Mesendoderm (in vitro differentiated cells): ENCODE measurements around the gene RAB26.
"Not testable (repeated sequence)": the region's sequence is repeated elsewhere in the genome, so short reads cannot be mapped to it uniquely, and the experiment has no call there.

Experiments
- DNase-seq: peaks from one replicate; pipeline ENCODE4 v3.0.0; 2013
- H2AK5ac ChIP-seq: 2 replicates; pipeline ENCODE4 v1.6.1; 2013; ENCODE audit warnings: low read length, inconsistent platforms
- H2BK120ac ChIP-seq: 2 replicates; pipeline ENCODE4 v1.6.1; 2013; ENCODE audit warnings: low read depth, mild to moderate bottlenecking, low read length, moderate library complexity, mixed read lengths
- H2BK15ac ChIP-seq: replicated peaks from 2 replicates; pipeline ENCODE4 v1.6.1; 2013; ENCODE audit warnings: low read depth, mild to moderate bottlenecking, moderate library complexity
- H2BK5ac ChIP-seq: 2 replicates; pipeline ENCODE4 v1.6.1; 2013; ENCODE audit warnings: low read length, inconsistent platforms
- H3K18ac ChIP-seq: 2 replicates; pipeline ENCODE4 v1.6.1; 2013; ENCODE audit warnings: mild to moderate bottlenecking, low read length, mixed read lengths
- H3K23ac ChIP-seq: one replicate; pipeline ENCODE4 v1.6.1; 2013; ENCODE audit warnings: low read length
- H3K27ac ChIP-seq: 2 replicates; pipeline ENCODE4 v1.5.1; 2013; ENCODE audit warnings: low read depth, mild to moderate bottlenecking, inconsistent platforms, low read length, moderate library complexity
- H3K27me3 ChIP-seq: 2 replicates; pipeline ENCODE4 v1.6.1; 2013; ENCODE audit warnings: low read length, control low read depth, mild to moderate bottlenecking, inconsistent platforms; ENCODE audit not compliant: insufficient read depth, poor library complexity
- H3K36me3 ChIP-seq: 2 replicates; pipeline ENCODE4 v1.6.1; 2013; ENCODE audit warnings: low read length, inconsistent platforms; ENCODE audit not compliant: control insufficient read depth, insufficient read depth
- H3K4ac ChIP-seq: one replicate; pipeline ENCODE4 v1.6.1; 2013; ENCODE audit warnings: low read depth, mild to moderate bottlenecking, low read length, moderate library complexity
- H3K4me1 ChIP-seq: 2 replicates; pipeline ENCODE4 v1.6.1; 2013; ENCODE audit warnings: low read depth, low read length, inconsistent platforms; ENCODE audit not compliant: control insufficient read depth
- H3K4me2 ChIP-seq: 2 replicates; pipeline ENCODE4 v1.6.1; 2013; ENCODE audit warnings: low read length
- H3K4me3 ChIP-seq: 2 replicates; pipeline ENCODE4 v1.5.1; 2013; ENCODE audit warnings: mild to moderate bottlenecking, low read length
- H3K56ac ChIP-seq: one replicate; pipeline ENCODE4 v1.6.1; 2013; ENCODE audit warnings: low read length
- H3K79me1 ChIP-seq: 2 replicates; pipeline ENCODE4 v1.6.1; 2013; ENCODE audit warnings: low read length, inconsistent platforms
- H3K79me2 ChIP-seq: 2 replicates; pipeline ENCODE4 v1.6.1; 2013; ENCODE audit warnings: mild to moderate bottlenecking, low read length; ENCODE audit not compliant: control insufficient read depth, insufficient read depth
- H3K9ac ChIP-seq: 2 replicates; pipeline ENCODE4 v1.6.1; 2013; ENCODE audit warnings: low read length, inconsistent platforms
- H4K5ac ChIP-seq: one replicate; pipeline ENCODE4 v1.6.1; 2013; ENCODE audit warnings: low read length
- H4K8ac ChIP-seq: one replicate; pipeline ENCODE4 v1.6.1; 2013; ENCODE audit warnings: low read depth, mild to moderate bottlenecking, control low read depth, low read length, moderate library complexity
- WGBS: extraction: QIAGEN DNeasy Blood & Tissue Kit; methylation state at CpG from one replicate; pipeline ENCODE4 v1.1.7; 2013; ENCODE audit warnings: low lambda C conversion rate, missing lambda C conversion rate; ENCODE audit not compliant: insufficient coverage; ENCODE audit errors: extremely low coverage; 5-methylcytosine and 5-hydroxymethylcytosine counted together

RAB26 gene

DNA sequence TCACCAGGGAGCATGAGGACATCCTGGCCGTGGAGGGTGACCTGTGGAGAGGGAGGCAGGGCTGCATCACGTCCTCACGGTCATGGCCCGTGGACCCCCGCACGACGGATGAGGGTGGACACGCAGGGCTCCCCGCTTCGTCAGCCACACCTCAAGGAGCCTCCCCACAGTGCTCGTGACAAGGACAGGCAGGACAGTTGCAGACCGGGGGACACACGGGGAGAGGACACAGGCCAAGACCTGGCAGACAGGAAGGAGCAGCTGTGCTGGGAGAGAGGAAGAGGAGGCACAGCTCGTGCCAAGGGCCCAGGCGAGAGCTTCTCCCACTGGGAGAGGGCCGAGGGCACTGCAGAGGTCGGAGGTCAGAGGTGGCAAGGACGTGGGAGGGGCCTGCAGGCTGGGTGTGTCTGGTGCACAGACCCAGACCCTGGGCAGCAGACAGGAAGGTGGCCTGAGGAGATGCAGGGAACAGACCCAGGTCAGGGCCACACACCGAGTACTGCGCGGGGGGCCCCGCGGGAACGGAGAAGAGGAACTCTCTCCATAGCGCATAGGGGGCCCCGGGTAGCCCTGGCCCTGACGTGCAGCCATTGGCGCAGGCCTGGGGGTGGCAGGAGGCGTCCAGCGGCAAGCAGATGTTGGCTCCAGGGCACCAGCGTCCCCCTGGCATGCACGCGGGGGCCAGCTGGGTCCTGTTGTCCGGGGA is 33.4 kb upstream of the RAB26 start:
- H3K23ac ChIP-seq, H3K9ac ChIP-seq, H3K4me1 ChIP-seq, H4K5ac ChIP-seq, H3K79me2 ChIP-seq, H2BK15ac ChIP-seq, H3K27me3 ChIP-seq, DNase-seq, H3K4me2 ChIP-seq, H3K36me3 ChIP-seq, H3K56ac ChIP-seq, H2BK5ac ChIP-seq, H3K4ac ChIP-seq, H2AK5ac ChIP-seq, H3K27ac ChIP-seq, H3K4me3 ChIP-seq, H4K8ac ChIP-seq, H2BK120ac ChIP-seq, H3K79me1 ChIP-seq, H3K18ac ChIP-seq: not testable (repeated sequence)
- WGBS, result no CpG with 5 or more reads among the region's 34 CpGs

DNA sequence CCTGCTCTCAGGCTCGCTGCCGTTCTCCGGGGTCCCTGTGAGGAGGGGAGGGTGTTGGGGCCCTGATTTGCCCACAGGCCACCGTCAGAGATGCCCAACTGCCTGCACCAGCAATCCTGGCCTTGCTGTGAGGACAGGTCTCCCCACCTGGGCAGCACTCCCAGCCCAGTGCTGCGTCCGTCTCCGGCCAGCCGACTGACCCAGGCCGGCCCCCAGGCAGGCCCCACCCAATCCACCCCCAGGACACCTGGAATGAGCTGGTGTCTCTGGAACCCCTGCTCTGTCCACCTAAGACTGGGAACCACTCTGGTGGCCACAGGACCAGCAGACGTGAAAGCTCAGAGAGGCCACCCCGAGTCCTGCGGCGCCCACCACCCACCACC is 32.8 kb upstream of the RAB26 start:
- Histone ChIP-seq H2BK5ac (no peak overlapping the region), H3K23ac (no peak overlapping the region), H4K8ac (no peak overlapping the region), H3K27me3 (no peaks in the 10 kb centered on the region), H3K4me3 (no peak overlapping the region), H3K9ac (no peak overlapping the region), H3K56ac (no peak overlapping the region), H3K4ac (no peak overlapping the region), H3K79me1 (no peaks in the 10 kb centered on the region), H3K4me1 (no peaks in the 10 kb centered on the region), H2BK120ac (no peak overlapping the region), H3K79me2 (no peaks in the 10 kb centered on the region), H3K4me2 (no peak overlapping the region), H4K5ac (no peak overlapping the region), H2AK5ac (no peak overlapping the region), H3K27ac (no peak overlapping the region), H3K18ac (no peak overlapping the region), H2BK15ac (no peak overlapping the region), H3K36me3 (no peaks in the 10 kb centered on the region)
- WGBS, result no CpG with 5 or more reads among the region's 13 CpGs
- no peak for DNase-seq

DNA sequence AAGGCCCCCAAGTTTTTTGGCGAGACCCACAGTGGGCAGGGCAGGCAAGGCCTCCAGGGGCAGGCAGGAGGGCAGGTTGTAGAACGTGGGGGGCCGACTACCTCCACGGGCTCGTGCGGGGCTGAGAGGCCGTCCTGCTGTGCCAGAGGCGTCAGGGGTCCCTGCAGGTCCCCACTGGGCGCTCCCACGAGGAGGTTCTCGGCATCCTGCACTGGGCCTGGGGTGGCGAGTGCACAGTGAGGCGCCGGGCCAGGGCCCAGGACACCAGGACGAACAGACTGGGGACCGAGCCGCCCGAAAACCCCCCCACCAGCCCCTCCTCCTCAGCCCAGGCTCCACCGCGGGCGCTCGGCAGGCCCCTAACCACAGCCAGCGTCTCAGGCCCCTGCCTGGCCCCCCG is 32.0 kb upstream of the RAB26 start:
- not testable (repeated sequence) for H3K9ac ChIP-seq, H3K27me3 ChIP-seq, H3K36me3 ChIP-seq, DNase-seq, H2BK15ac ChIP-seq, H3K4me3 ChIP-seq, H4K8ac ChIP-seq, H2BK120ac ChIP-seq, H4K5ac ChIP-seq, H3K4me1 ChIP-seq, H3K79me2 ChIP-seq, H3K79me1 ChIP-seq, H2BK5ac ChIP-seq, H3K4ac ChIP-seq, H3K56ac ChIP-seq, H3K4me2 ChIP-seq, H2AK5ac ChIP-seq, H3K27ac ChIP-seq, H3K18ac ChIP-seq, H3K23ac ChIP-seq
- WGBS, result no CpG with 5 or more reads among the region's 24 CpGs

DNA sequence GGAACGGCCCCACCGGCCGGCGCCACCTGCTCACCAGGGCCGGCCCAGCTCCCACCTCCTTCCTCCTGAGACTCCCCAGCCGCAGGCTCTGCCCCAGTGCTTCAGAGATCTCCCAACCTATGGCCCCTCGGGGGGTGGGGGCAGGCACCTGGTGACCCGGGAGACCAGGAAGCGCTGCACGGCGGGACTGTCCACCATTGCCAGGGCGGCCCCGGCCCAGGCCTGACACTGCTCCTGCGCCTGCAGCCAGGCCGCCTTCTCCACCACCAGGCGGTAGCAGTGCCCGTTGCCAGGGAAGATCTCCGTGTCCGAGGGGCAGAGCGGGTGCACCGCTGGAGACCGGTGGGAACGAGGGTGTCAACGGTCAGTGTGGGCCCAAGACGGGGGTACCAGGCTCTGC is 31.1 kb upstream of the RAB26 start:
- H3K4me2 ChIP-seq, H3K4ac ChIP-seq, H3K27ac ChIP-seq, H3K36me3 ChIP-seq, H3K79me2 ChIP-seq, H3K4me1 ChIP-seq, H3K56ac ChIP-seq, DNase-seq, H2BK120ac ChIP-seq, H3K23ac ChIP-seq, H2BK5ac ChIP-seq, H3K79me1 ChIP-seq, H2AK5ac ChIP-seq, H3K18ac ChIP-seq, H3K9ac ChIP-seq, H4K8ac ChIP-seq, H3K4me3 ChIP-seq, H4K5ac ChIP-seq, H3K27me3 ChIP-seq, H2BK15ac ChIP-seq: not testable (repeated sequence)
- no CpG with 5 or more reads among the region's 25 CpGs for WGBS

- H2BK5ac ChIP-seq, H2BK120ac ChIP-seq, H4K8ac ChIP-seq, H3K27me3 ChIP-seq, H2BK15ac ChIP-seq, H3K23ac ChIP-seq, H3K56ac ChIP-seq, H3K18ac ChIP-seq, H3K27ac ChIP-seq, H3K36me3 ChIP-seq, H3K4me3 ChIP-seq, H2AK5ac ChIP-seq, H3K79me2 ChIP-seq, DNase-seq, H3K79me1 ChIP-seq, H3K4ac ChIP-seq, H3K4me2 ChIP-seq, H3K4me1 ChIP-seq, H4K5ac ChIP-seq, H3K9ac ChIP-seq: not testable (repeated sequence)
- no CpG with 5 or more reads among the region's 35 CpGs for WGBS
Measured at GRCh38 chr16:2117960-2118722, 30.3 kb upstream of the RAB26 start.
